Renal cortex interstitium (tissue), 11 donors: ENCODE data around the gene ANXA5. TPM values are rescaled to one million over a fixed set of nuclear protein-coding genes. Genes with fewer than 3 reads are reported as not detected.

Source experiments
- DNase-seq, 11 donors: peaks; one replicate each; pipeline ENCODE4 v3.0.0-alpha.2; 2013; ENCODE audit warnings: low read depth in 9 of 11, low spot score in 4 of 11; ENCODE audit errors: extremely low read depth in 1 of 11
- polyA plus RNA-seq, 3 donors: library from polyadenylated mRNA; unstranded; fragments of 120-200 nt; gene quantifications; one replicate each; pipeline ENCODE4 v1.2.1, GENCODE V29; 2013; ENCODE audit not compliant: insufficient read length in 3 of 3

ANXA5 gene
- polyA plus RNA-seq, 3 donors = 373 to 435 (median 433) TPM

DNA sequence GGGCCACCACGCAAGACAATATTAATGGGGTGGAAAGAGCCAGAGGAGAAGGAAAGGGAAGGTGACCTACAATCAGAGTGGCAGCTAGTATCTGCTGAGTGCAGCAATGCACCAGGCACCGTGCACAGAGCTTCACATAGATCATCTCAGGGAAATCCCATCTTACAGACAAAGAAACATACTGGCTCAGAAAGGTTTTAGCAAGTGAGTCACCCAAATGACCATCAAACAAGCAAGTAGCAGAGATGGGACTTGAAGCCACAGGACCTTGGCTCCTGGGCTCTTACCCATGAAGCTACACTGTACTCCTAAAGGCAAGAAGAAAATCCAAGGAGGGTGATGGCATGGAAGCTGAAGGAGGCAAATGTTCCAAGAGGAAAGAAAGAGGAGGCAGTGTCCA lies 6.8 kb downstream of the ANXA5 start:
- no peak for DNase-seq

GRCh38 chr4:121688701-121689100 lies 8.1 kb downstream of the ANXA5 start:
- DNase-seq = no peak

DNA sequence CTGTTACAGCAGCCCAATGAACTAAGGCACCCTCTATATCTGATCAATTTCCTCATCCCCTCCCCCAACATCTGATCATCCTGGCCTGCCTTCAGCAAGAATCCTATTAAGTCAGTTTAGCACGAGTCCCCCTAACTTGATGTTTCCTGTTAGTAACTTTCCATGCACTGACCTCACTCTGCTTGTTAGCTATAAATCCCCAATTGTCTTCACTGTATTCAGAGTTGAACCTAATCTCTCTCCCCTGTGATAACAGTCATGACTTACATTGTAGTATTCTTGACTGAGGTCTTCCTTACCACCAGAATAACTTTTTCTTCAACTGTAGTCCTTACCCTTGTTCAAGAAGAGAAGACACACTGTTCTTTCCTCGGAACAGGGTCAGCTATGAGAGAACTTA lies 8.5 kb downstream of the ANXA5 start:
- DNase-seq = no peak

- DNase-seq = no peak
Measured at GRCh38 chr4:121686255-121686654, 10.5 kb downstream of the ANXA5 start.

DNA sequence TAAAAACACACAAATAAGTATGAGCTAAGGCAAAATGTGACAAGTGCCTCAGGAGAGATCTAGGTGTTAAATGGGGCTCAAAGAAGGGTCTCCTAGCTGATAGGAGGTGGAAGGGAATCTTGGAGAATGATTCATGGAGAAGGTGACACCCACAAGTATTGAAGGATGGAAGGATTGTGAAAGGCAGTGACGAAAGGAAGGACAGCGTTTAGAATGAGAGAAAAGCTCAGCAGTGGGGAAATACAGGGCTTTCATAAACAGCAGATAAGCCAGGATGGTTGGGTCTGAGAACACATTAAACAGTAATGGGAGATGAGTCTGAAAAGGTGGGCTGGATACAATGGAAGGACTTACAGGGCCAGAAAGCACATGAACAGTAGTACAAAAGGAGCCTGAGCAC lies 11.5 kb downstream of the ANXA5 start:
- no peak for DNase-seq

DNA sequence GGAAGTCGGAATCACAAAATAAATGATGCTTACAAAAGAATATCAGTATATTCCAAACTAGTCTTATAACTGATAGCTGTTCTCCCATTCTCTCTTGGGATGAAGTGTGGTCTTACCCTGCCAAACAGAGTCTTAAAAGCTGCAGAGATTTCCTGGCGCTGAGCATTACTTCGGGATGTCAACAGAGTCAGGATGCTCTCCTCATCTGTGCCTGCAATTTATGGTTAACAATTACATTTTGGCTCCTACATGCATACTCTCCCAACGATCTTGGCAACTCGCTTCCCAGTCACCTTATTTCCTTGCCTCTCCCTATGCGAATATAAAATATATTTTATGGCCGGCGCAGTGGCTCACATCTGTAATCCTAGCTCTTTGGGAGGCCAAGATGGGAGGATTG lies 12.2 kb downstream of the ANXA5 start:
- DNase-seq = no peak

DNA sequence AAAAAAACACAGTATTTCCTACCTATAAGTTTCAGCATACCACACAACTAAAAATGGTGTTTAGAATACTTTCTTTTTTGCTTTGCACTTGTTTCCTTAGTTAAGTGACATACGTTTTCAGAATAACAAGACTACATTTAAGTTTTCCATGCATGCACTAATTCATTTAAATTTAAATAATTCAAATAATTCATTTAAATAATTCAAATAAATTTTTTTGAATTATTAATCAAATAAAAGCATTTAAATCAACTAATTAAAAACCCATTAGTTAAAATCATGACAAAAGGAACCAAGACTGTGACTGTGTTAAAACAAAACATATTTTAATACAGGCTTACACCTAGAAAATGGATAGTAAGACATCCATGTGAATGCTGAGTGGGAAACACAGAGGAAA lies 12.8 kb downstream of the ANXA5 start:
- no peak for DNase-seq

- no peak for DNase-seq
Measured at GRCh38 chr4:121680571-121680970, 16.2 kb downstream of the ANXA5 start.

DNA sequence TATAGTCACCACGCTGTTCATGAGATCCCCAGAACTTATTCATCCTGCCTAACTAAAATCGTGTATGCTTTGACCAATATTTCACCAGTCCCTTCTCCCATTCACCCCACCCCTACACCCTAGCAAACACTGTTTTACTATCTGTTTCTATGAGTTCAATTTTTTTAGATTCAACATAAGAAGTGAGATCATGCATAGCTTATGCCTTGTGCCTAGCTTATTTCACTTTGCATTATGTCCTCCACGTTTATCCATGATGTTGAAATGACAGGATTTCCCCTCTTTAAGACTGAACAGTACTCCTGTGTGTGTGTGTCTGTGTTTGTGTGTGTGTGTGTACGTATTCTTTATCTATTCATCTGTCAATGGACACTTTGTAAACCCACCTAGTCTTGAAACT lies 16.8 kb downstream of the ANXA5 start:
- no peak for DNase-seq

DNA sequence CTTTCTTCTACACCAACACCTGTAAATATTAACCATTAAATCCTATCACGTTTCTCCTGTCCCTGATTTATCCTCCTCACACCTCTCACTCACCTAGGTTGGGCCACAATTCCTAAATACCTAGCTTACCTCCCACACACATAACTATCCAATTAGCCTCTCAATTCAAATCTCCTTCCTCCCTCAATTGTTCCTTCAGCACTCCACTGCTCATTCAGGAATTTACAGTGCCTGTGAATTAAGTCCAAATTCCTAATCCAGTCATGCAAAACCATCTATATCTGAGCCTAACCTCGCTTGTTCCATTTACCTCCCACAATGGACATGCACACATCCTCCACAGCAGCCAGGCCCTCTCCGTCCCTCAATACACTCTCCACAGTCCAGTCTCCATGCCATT lies 17.5 kb downstream of the ANXA5 start:
- DNase-seq = no peak

- no peak for DNase-seq
Measured at GRCh38 chr4:121677524-121677923, 19.3 kb downstream of the ANXA5 start.

DNA sequence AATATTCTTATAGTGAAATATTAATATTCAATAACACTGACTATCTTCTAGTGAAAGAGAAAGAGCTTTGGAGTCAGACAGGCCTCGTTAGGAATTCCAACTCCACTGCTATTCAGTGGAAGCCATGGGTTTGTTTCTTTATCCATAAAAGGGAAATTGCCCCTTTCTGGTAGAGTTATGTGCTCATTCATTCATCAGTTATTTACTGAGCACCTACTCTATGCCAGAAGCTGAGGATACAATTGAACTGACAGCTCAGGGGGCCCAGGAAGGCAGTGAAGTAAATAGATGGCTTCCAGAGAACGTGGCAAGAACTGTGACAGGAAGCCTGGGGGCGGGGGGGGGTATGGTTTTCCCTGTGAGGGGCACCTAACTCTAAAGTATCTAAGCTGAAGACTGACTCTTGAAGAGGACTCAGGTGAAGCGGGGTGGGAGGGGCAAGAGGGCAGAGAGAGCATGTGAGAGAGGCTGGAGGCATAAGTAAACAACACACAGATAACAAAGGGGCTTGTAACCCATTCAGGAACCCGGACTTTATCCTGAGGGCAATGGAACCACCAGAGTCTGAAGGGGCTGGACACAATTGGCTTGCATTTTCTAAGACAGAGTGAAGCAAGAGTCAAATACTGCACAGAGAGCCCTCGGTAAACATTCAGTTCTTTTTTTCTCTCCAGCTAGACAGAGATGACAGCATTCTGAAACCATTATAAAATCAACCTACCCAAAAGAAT lies 20.3 kb downstream of the ANXA5 start:
- no peak for DNase-seq

- no peak for DNase-seq
Measured at GRCh38 chr4:121675715-121676114, 21.1 kb downstream of the ANXA5 start.

DNA sequence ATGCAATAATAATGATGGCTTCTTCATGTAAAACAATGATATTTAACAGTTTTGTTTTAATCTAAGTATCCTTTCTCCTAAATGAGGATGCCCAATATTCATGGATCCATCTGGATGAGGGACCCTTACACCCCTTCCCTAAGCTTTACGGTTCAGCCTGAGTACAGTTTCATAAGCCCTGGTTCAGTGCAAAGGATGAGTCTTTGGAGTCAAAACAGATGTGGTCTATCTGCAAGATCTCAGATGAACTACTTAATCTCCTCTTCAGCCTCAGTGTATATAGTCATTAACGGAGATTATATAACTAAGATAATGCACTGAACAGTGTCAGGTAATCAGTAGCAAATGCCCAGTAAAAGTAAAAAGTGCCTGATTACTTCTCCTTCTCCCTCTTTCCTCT lies 22.1 kb downstream of the ANXA5 start:
- no peak for DNase-seq

GRCh38 chr4:121674191-121674590 lies 22.6 kb downstream of the ANXA5 start:
- DNase-seq = no peak

GRCh38 chr4:121669163-121669550 lies 27.6 kb downstream of the ANXA5 start:
- no peak for DNase-seq

DNA sequence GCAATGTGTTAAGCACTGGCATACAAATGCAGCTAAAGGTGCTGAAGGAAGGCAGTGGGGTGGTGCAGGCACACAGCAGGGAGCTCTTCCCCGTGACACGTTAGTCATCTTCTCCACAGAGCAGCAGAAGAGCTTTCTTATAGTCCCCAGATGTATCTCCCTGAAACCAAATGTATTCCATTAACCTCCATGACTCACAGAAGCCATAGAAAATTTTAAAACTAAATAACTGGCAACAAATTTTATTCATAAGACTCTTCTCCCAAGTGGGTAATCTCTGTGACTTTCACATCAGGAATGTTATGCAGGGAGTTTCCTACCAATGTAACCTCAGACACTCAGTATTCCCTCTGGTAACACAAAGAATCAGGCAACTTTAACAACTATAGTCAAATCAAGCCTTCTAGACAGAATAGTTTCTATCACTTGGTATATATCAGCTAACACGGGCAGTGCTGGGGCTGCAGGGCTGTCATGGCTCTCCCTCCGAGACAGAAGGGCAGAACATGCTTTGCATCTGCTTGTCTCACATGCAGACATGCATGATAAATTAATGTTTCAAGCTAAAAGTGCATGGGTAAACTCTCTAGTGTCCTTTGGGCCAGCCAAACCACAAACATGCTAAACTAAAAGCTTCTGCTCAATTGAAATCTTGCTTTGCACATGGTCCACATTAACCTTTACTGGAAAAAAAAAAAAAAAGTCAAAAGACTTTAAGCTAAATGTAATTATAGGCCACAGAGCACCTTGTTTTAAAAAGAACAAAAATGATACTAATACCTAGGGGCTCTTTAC lies 28.2 kb downstream of the ANXA5 start:
- DNase-seq = no peak

- no peak for DNase-seq
Measured at GRCh38 chr4:121666091-121666679, 30.6 kb downstream of the ANXA5 start.

GRCh38 chr4:121665371-121665770 lies 31.4 kb downstream of the ANXA5 start:
- DNase-seq = no peak

DNA sequence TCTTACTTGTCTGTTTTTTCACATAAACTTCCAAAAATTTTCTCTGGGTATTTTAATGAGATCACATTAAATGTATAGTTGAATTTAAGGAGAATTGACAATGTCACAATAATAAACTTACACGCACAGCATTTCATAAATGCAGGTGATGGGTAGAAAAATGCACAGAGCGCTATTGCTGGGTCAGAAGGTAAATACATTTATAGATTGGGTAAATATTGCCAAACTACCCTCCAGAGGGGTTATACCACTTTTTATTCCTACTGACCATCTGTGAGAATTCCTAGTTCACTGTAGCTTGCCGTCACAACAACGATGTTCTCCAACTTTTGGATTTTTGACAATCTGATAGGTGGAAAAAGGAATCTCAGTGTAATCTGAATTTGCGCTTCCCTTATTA lies 34.6 kb downstream of the ANXA5 start:
- DNase-seq = no peak
